Neural progenitor cell (in vitro differentiated cells): Measurements from ENCODE around the gene RCAN3.

Experiments
- EZH2 ChIP-seq: fragments of 200-600 bp; sonication (generic); IDR thresholded peaks from 2 replicates; pipeline ENCODE4 v1.6.1; 2017; ENCODE audit warnings: antibody characterized with exemption, mild to moderate bottlenecking, moderate library complexity
- EZH2phosphoT487 ChIP-seq: fragments of 200-600 bp; sonication (generic); IDR thresholded peaks from 2 replicates; pipeline ENCODE4 v1.6.1; 2017; ENCODE audit warnings: antibody characterized with exemption
- TF ChIP-seq, protein P1 (sequence below): fragments of 200-600 bp; sonication (generic); IDR thresholded peaks from 2 replicates; pipeline ENCODE4 v1.5.1; 2017; ENCODE audit warnings: antibody characterized with exemption, mild to moderate bottlenecking

DNA sequence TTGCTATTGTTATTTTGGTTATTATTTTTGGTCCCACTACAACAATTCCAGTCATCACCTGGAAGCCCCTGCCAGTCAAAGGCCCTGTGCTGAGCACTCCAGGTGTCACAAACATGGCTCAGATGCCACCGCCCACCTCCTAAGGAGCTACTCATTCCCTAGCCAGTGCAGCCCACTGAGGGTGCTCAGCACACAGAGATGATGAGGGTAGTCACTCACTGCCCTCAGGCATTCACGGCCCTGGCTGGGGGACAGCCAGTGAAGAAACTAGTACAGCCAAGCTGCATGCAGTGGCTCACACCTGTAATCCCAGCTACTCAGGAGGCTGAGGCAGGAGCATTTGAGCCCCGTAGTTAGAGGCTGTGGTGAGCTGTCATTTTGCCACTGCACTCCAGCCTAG lies 44.8 kb upstream of the RCAN3 start:
- TF ChIP-seq, protein P1, sequence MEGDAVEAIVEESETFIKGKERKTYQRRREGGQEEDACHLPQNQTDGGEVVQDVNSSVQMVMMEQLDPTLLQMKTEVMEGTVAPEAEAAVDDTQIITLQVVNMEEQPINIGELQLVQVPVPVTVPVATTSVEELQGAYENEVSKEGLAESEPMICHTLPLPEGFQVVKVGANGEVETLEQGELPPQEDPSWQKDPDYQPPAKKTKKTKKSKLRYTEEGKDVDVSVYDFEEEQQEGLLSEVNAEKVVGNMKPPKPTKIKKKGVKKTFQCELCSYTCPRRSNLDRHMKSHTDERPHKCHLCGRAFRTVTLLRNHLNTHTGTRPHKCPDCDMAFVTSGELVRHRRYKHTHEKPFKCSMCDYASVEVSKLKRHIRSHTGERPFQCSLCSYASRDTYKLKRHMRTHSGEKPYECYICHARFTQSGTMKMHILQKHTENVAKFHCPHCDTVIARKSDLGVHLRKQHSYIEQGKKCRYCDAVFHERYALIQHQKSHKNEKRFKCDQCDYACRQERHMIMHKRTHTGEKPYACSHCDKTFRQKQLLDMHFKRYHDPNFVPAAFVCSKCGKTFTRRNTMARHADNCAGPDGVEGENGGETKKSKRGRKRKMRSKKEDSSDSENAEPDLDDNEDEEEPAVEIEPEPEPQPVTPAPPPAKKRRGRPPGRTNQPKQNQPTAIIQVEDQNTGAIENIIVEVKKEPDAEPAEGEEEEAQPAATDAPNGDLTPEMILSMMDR = no peak
- TF ChIP-seq EZH2 = no peak
- no peak for TF ChIP-seq EZH2phosphoT487
